Left kidney (tissue), 8 donors: ENCODE results near the gene ZNF292. TPM values are rescaled to one million over a fixed set of nuclear protein-coding genes. Genes with fewer than 3 reads are reported as not detected.
"Not testable (repeated sequence)": the region's sequence is repeated elsewhere in the genome, so short reads cannot be mapped to it uniquely, and the experiment has no call there.

Experiments used
- DNase-seq: peaks from one replicate; pipeline ENCODE4 v3.0.0-alpha.2; 2013
- long read RNA-seq, 8 donors: transcript quantifications; one replicate each; lab custom pipeline, GENCODE V29; 2026
- polyA plus RNA-seq: library from polyadenylated mRNA; unstranded; fragments of 120-200 nt; gene quantifications from one replicate; pipeline ENCODE4 v1.2.1, GENCODE V29; 2013; ENCODE audit not compliant: insufficient read length

Gene ZNF292
- 53.6 TPM for polyA plus RNA-seq
- long read RNA-seq, donor 1, full-length matches to known transcripts, result 7 of 7 reads
- long read RNA-seq, donor 1, partial matches to known transcripts, result 0 of 7 reads
- long read RNA-seq, donor 1, other reads (novel, unspliced or antisense), result 0 of 7 reads
- long read RNA-seq, donor 2, full-length matches to known transcripts, result 6 of 35 reads
- long read RNA-seq, donor 2, partial matches to known transcripts, result 29 of 35 reads
- long read RNA-seq, donor 2, other reads (novel, unspliced or antisense), result 0 of 35 reads
- long read RNA-seq, donor 3, full-length matches to known transcripts, result 6 of 6 reads
- long read RNA-seq, donor 3, partial matches to known transcripts, result 0 of 6 reads
- long read RNA-seq, donor 3, other reads (novel, unspliced or antisense), result 0 of 6 reads
- long read RNA-seq, donor 4, result 0 reads
- long read RNA-seq, donor 5, full-length matches to known transcripts, result 1 of 1 reads
- long read RNA-seq, donor 5, partial matches to known transcripts, result 0 of 1 reads
- long read RNA-seq, donor 5, other reads (novel, unspliced or antisense), result 0 of 1 reads
- long read RNA-seq, donor 6, full-length matches to known transcripts, result 5 of 5 reads
- long read RNA-seq, donor 6, partial matches to known transcripts, result 0 of 5 reads
- long read RNA-seq, donor 6, other reads (novel, unspliced or antisense), result 0 of 5 reads
- long read RNA-seq, donor 7, full-length matches to known transcripts, result 9 of 9 reads
- long read RNA-seq, donor 7, partial matches to known transcripts, result 0 of 9 reads
- long read RNA-seq, donor 7, other reads (novel, unspliced or antisense), result 0 of 9 reads
- long read RNA-seq, donor 8, full-length matches to known transcripts, result 2 of 2 reads
- long read RNA-seq, donor 8, partial matches to known transcripts, result 0 of 2 reads
- long read RNA-seq, donor 8, other reads (novel, unspliced or antisense), result 0 of 2 reads

DNA sequence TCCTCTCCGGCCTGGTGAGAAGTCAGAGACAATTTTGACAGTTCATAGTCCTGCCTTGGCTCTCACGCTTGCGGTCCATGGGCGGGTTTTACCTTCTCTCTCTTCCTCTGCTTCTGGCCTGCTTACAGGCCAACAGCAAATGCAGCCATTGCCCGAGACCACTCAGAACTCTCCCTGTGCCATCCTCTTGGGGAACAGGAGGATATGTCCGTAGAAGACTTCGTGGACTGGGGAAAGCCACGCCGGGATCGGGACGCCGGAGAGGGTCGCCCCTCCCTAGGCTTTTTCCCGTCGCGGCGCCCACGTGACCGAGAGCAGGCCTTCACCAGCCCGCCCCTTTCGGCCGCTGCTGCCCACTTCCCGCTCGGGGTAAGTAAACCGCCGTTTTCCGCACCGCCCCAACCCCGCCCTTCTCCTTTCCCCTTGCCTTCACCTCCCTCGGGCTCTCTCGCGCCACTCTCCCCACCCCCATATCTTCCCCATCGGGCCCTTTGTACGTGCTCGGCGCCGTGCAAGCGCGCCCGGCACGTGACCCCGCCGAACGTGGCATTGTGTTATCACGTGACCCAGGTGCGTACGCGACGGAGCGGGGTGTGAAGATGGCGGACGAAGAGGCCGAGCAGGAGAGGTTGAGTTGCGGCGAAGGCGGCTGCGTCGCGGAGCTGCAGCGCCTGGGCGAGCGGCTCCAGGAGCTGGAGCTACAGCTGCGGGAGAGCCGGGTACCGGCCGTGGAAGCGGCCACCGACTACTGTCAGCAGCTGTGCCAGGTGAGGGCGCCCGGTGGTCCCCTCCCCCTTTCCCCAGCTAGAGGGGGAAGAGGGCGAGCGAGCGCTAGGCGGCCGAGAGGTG is at the start of gene ZNF292:
Gene ZNF292 (plus strand): TSS at position 573 of the 849 bp plus-strand sequence. CDS start 27 bp downstream, at position 600.
- DNase-seq, result peak; percentile 94

DNA sequence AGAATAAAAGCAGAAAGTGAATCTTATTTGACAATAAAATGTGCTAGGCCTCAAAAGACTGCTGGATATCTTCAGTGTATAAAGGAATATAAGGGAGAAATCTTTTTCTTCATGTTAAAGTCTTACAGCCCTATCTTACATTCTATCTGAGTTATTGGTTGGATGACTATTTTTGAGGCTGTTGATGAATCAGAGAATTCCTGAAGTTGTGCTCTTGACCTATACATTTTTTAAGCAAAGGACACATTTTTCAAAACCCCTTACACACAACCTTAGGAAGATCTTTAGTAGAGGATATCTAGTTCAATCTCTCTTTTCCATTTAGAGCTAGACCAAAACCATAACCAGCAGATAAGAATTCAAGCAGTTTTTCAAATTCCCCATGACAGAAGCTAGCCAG is 49.5 kb upstream of the ZNF292 start:
- no peak for DNase-seq

DNA sequence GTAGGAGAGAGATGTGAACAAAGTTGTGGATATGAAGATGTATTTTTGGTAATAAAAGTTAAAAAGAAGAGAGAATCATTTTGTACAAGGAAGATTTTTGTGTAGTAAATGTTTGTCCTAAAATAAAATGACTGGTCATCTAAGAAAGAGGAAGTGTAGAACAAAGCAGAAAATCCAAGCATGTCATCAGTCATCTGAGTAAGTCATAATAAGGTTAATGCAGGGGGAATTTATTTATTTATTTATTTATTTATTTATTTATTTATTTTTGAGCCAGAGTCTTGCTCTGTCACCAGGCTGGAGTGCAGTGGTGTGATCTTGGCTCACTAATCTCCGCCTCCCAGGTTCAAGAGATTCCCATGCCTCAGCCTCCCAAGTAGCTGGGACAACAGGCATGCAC is 44.7 kb upstream of the ZNF292 start:
- no peak for DNase-seq

DNA sequence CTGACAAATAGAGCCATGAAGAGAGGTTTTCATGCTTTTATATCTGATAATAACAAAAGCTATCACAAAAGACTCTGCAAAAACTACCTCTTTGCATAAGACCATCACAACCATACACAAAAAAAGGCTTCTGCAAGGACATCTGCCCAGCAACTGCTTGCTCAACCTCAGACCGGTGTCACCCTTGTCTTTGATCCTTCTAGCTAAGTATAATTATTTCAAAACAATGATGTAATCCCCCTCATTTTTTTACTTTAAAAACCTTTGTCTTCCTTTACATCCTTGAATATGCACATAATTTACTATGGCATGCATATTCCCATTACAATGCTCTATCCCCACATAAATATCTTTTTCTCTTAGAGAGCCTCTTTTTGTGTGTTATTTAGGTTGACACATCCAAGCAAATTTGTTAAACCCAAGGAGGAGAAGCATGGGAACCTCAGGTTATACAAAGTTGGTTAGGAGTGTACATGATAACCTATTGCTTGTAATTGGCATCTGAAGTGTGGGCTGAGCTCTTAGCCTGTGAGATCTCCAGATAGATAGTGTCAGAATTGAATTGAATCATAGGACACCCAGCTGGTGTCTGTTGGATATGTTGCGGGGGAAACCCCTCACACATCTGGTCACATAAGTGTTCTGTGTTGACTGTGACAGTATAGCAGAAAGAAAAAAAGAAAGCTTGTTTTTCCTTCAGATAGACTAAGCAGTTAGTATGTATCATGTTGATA is 39.8 kb upstream of the ZNF292 start:
- no peak for DNase-seq

DNA sequence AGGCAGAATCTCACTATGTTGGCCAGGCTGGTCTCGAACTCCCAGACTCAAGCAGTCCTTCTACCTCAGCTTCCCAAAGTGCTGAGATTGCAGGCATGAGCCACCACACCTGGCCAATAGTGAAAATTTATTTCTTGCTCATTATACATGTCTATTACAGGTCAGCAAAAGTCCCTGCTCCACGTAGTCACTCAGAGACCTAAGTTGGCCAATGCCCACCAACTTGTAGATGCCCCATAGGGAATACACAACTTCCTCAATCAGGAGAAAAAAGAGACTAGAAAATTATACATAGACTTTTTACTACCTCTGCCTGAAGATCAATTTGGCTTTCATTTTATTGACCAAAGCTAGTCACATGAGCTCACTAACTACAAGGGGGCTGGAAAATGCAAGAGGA is 38.4 kb upstream of the ZNF292 start:
- DNase-seq, result no peak

DNA sequence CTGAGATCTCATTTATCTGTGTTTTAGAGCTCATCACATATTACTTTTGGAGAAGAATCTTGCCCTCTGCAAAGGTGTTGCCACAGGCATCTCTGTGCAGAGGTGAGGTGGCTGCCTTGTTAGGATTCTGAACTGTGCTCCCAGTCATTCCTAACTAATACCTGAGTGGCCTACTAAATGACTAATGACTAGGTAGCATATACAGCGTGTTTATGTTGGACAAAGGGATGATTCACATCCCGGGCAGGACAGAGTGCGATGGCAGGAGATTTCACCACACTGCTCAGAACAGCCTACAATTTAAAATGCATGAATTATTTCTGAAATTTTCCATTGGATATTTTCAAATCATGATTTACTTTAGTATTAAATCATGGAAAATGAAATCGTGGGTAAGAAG is 37.3 kb upstream of the ZNF292 start:
- no peak for DNase-seq

DNA sequence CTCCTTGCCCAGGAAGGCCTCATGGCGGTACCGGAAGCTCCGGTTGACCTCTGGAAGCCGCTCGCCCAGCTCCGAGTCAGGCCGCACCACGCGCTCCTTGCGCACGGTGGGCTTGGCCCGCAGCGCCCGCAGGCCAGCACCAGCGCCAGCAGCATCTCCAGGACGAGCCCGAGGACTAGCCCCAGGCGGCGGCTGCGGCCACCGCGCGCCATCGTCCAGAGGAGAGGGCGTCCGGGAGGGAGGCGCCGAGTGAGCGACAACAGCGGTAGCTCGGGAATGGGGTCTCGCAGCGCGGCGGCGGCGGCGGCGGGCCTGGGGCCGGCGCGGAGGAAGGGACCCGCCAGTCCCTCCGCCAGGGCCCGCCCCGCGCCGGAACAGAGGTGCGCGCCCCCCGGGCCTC is 32.9 kb upstream of the ZNF292 start:
- no peak for DNase-seq

DNA sequence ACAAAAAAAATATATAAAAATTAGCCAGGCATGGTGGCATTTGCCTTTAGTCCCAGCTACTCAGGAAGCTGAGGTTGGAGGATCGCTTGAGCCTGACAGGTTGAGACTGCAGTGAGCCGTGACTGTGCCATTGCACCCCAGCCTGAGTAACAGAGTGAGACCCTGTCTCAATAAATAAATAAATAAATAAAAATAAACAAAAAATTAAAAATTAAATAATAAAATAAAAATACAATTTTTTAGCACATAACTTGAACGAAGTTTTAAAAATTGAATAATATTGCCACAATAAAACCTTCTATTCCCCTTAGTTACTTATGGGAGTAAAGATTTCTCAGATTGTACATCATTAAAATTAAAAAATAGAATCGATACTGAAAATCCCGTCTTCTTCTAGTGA is 31.3 kb upstream of the ZNF292 start:
- DNase-seq, result no peak

DNA sequence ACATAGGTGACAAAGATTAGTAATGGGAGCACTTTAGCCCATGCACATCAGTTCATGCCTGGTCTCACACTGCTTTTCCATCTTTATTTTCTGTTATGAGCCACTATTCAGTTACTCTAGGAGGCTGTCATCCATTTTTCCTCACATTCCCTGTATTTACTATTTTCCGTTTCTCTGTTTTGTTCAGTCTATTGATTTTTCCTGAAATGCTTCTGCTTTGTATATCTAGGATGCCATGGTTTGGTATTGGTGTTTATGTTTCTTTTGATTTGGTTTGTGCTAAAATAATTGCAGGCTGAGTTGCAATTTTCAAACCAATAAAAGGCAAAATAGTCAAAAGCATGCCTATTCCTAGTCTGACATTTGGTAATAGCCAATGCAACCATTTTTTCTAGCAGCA is 28.9 kb upstream of the ZNF292 start:
- DNase-seq, result no peak

DNA sequence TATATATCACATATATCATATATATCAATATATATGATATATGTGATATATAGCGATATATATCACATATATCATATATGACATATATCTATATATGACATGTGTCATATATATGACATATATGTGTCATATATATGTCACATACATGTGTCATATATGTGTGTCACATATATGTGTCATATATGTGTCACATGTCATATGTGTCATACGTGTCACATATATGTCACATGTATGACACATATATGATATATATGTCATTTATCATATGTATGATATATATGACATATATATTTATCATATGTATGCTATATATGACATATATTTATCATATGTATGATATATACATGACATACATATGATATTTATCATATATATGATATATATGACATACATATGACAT is 27.6 kb upstream of the ZNF292 start:
- DNase-seq, result no peak

DNA sequence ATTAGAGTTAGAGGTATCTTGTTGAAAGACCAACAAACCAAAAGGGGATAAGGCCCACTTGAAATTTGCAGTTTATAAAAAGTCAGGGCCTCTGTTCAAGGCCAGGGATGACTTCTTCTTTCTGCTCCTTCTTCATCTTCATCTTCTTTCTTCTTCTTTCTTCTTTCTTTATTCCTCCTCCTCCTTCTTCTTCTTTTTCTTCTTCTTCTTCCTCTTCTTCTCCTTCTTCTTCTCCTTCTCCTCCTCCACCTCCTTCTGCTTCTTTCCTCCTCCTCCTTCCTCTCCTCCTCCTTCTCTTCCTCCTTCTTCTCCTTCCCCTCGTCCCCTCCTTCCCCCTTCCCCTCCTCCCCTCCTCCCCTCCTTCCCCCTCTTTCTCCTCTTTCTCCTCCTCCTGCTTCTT is 18.4 kb upstream of the ZNF292 start:
- DNase-seq, result no peak

DNA sequence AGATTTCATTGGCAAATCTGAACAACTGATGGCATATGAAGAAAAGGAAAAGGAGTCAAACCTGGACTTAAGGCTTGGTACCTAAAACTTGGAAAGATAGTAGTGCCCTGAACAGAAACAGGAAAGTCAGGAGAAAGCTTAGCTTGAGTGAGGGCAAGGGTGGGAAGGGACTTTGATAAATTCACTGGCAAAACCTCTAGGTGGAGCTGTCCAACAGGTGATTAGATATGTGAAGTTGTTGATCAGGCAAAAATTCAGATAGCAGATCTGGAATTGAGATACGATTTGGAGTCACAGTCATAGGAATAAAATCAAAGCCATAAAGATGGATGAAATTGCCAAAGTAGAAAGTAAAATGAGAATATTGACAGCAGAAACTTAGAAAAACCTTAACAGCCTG is 16.1 kb upstream of the ZNF292 start:
- no peak for DNase-seq

DNA sequence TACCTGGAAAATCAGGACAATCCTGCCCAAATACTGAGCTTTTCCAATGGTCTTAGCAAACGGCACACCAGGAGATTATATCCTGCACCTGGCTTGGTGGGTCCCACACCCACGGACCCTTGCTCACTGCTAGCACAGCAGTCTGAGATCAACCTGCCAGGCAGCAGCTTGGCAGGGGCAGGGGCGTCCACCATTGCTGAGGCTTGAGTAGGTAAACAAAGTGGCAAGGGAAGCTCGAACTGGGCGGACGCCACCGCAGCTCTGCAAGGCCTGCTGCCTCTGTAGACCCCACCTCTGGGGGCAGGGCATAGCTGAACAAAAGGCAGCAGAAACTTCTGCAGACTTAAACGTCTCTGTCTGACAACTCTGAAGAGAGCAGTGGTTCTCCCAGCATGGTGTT is 15.4 kb upstream of the ZNF292 start:
- not testable (repeated sequence) for DNase-seq

DNA sequence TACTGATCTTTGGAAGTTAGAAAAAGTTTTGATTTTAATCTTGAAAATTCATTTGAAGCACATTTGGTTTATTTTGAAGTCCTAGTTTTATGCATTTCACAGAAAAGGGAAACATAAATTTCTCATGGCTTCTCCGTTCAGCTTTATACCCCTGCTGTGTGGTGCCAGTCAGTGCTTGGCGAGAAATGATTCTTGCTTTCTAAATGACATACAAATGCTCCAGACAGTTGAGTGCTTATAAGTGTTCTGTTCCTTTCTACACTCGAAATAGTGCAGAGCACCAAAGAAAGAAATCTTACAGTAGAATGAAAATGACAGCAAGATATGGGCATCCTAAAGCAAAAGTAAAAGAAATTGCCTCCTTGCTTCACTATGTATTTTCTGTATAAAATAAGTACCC is 9.0 kb upstream of the ZNF292 start:
- DNase-seq, result no peak

DNA sequence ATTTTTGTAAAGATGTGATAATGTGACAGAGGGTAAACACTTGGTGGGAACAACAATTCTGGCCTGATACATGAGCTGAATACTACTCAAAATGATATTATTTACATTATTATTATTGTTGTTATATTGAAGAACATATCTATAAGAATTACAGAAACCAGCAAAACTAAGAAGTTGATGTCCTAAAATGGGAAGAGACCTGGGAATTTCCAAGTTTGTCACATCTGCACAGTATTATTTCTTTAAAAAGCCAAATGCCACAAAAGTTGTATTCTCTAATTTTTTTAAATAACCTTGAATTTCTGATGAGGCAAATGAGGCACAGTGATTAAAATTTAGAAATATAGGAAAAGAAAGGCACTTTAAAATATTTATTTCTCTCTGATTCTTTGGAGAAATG is 5.0 kb upstream of the ZNF292 start:
- DNase-seq, result no peak

DNA sequence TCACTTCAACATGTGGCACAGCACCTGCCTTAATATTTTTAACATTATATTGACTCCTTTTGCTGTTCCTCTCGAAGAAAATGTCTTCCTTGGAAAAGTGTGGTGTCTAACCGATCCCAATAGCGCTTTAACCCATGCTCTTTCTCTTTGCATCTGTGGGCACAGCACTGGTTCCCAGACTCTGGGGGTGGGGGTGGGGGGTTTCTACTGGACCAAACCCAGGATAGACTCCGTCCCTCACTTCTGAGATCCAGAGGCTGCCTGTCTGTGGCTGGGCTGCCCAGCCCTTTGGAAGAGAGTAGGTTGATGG is 3.9 kb upstream of the ZNF292 start:
- no peak for DNase-seq

DNA sequence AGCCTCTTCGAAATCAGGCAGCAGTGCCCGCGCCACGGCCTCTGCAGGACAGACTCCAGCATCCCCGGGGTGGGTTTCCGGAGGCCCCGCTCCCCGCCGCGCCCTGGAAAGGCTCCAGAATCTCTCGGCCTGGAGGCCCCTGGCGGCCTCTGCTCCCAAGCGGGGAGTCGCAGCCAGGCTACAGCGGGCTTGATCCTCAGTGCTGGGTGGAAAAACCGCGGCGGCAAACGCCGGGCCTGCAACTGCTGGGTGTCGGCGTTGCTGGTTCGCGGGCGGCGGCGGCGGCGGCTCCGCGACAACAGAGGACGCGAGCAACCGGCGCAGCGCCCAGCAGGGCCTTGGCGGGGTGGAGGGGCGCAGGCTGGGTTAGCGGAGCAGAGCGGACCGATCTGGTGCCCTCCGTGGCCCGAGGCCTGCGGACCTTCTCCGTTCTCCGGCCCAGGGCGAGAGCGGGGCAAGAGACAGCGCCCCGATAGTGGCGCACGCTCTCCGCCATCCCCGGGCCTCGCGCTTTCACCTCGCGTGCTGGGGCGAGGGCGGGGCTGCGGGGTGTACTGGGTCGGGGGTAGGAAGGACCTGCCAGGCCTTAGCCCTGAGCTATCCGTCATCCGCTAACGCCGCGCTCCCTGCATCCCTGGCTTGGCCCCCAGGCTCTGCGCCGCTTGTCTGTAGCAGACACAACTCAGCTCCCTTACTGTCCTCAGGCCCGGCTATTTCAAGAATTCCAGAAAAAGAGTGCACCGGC is 3.4 kb upstream of the ZNF292 start:
- peak; percentile 50 for DNase-seq

DNA sequence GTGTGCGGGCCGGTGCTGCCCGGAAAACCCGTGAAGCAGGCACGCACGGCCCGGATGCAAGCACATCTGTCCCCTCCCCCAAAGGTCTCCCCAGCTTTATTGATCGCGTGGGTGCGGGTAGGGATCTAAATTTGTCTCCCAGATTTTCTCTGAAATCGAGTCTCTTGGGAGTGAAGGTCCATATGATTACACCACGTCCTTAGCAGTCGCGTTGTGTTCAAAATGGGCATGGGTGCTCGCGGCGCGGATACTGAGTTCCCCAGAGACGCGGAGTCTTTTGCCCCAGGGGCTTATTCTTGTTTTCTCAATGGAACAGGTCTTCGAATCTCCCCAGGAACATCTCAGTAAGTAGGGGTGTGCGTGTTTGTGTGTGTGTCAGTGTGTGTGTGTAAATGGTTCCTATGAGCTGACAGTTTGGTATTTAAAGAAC is 2.8 kb upstream of the ZNF292 start:
- DNase-seq, result no peak

DNA sequence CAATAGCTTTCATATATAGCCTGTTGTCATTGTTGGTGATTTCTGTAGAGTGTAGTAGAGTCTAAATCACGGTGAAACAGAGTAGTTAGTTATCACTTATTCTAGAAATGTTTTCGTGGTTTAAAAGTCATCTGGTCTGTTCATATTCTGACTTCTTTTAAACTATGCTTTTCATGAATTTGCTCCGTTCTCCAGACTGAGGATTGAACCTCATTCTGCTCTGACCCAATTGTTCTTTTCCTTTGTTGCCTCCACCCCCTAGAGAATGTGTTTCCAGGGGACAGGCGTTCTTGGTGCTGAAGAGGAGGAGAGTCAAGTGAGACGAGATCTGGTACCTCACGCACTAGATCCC is 748 bp upstream of the ZNF292 start:
- peak; percentile 65 for DNase-seq

DNA sequence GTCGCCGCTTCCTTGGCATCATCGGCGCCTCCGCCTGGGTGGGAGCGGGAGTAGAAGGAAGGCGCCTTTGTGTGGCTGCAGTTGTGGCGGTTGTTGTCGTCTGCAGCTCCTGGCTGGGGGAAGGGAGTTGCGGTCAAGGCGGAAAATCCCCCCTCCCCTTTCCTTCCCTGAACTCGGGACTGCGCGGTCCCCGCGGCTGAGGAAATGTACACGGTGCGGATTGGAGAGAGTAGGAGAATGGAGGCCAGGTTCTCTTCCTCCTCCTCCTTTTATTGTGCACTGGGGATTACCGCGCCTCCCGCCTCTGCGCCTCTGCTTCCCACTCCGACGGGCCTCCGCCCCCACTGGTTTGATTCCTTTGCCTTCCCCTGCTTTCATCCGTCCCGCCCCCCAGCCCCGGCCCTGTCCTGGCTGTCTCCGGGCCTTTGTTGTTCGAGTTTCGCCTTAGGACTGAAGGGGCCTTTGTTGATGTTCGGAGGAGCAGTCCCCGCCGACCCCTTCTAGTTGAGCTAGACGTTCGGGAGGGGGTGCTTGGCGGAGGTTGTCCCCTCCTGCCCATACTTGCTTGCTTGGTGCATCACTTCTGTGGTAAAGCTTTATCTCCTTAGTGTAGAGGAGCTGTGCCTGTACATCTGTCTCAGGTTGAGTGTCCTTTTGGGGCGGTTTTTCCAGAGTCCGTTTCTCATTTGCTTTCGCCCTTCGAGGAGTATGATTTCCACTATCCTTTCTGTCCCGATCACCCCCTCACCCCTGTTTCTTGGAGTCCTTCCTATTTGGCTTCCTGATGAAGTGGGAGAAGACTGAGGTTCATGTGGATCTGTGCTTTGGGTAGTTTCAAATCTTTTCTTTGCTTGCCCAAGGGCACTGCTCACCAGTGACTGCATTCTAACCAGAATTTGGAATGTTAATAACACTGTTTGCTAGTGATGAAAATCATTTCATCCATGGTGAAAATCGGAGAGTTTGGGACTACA is 764 bp downstream of the ZNF292 start:
- peak; percentile 55 for DNase-seq
